Testis (tissue), 3 donors: ENCODE data around the gene YEATS4. TPM values are rescaled to one million over a fixed set of nuclear protein-coding genes. Genes with fewer than 3 reads are reported as not detected.

Source experiments
- DNase-seq: peaks from one replicate; pipeline ENCODE4 v3.0.0-alpha.2; 2019
- H3K27ac ChIP-seq, 2 donors: fragments of 200-600 bp; sonication (generic); one replicate each; pipeline ENCODE4 v1.5.1; 2019
- H3K27me3 ChIP-seq: fragments of 200-600 bp; sonication (generic); one replicate; pipeline ENCODE4 v1.5.1; 2019
- H3K36me3 ChIP-seq: fragments of 200-600 bp; sonication (generic); one replicate; pipeline ENCODE4 v1.5.1; 2017; ENCODE audit warnings: low read depth; ENCODE audit errors: missing control alignments
- H3K4me1 ChIP-seq: fragments of 200-600 bp; sonication (generic); one replicate; pipeline ENCODE4 v1.5.1; 2019
- H3K4me3 ChIP-seq, 2 donors: fragments of 200-600 bp; sonication (generic); one replicate each; pipeline ENCODE4 v1.5.1; 2017 to 2019
- H3K9me3 ChIP-seq: fragments of 200-600 bp; sonication (generic); one replicate; pipeline ENCODE4 v1.5.1; 2017
- POLR2A ChIP-seq: fragments of 450-650 bp; IDR thresholded peaks from one replicate; pipeline ENCODE4 v1.6.1; 2017; ENCODE audit warnings: antibody characterized with exemption, mild to moderate bottlenecking, moderate library complexity
- WGBS, 2 donors: methylation state at CpG; one replicate each; pipeline ENCODE4 v1.1.5; 2018; 5-methylcytosine and 5-hydroxymethylcytosine counted together
- intact Hi-C: fragments of 100-400 bp; cut with DNase I; formaldehyde crosslinking; loops from one replicate; pipeline ENCODE4 v1.15.1; 2023; ENCODE audit warnings: low total_unique reads
- polyA plus RNA-seq: library from polyadenylated mRNA; stranded (reverse); fragments of 350-450 nt; fragmentation: Illumina TruSeq; extraction: RNeasy Lipid Tissue Mini Kit (QIAGEN cat#74804); gene quantifications from one replicate; pipeline ENCODE4 v1.2.3, GENCODE V29; 2014; ENCODE audit warnings: low read depth, low replicate concordance; ENCODE audit not compliant: insufficient read depth
- total RNA-seq, 2 donors: library from RNA; depleted of rRNA; stranded (reverse); fragments of >200 nt; gene quantifications; one replicate each; pipeline ENCODE4 v1.2.3, GENCODE V29; 2016
- TF ChIP-seq, protein P1 (sequence below), 3 experiments: fragments of 450-650 bp in 2 of 3; fragments of 200-600 bp in 1 of 3; sonication (generic) in 1 of 3; IDR thresholded peaks; one replicate each; pipeline ENCODE4 v1.5.1; 2016 to 2019; ENCODE audit warnings: antibody characterized with exemption in 3 of 3, mild to moderate bottlenecking in 2 of 3, moderate library complexity in 1 of 3

YEATS4 gene
- total and polyA plus RNA-seq, 3 donors from 2014 or later: 43.8 to 112 (median 48.4) TPM

DNA sequence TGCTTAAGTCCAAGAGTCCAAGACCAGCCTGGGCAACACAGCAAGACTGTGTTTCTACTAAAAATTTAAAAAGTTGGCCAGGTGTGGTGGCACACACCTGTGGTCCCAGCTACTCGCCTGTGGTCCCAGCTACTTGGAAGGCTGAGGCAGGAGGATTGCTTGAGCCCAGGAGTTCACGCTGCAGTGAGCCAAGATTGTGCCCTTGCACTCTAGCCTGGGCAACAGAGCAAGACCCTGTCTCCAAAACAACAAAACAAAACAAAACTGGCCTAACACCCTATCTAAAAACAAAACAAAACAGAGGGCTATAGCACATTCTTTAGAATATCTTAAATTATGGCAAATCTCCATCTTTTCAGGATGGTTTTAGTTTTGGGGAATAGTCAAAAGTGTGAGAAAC is 14.5 kb upstream of the YEATS4 start:
- H3K36me3 ChIP-seq: no peaks in the 10 kb centered on the region
- H3K27ac ChIP-seq: no peak overlapping the region
- intact Hi-C loops: no loop called here
- no peak overlapping the region for H3K4me3 ChIP-seq
- 94 to 96% methylated on average over 2 of the region's 2 CpGs for WGBS, 2 donors
- no peaks in the 10 kb centered on the region for H3K4me1 ChIP-seq
- no peak for DNase-seq
- H3K27me3 ChIP-seq: no peaks in the 10 kb centered on the region
- no peaks in the 10 kb centered on the region for H3K9me3 ChIP-seq
- TF ChIP-seq, protein P1, sequence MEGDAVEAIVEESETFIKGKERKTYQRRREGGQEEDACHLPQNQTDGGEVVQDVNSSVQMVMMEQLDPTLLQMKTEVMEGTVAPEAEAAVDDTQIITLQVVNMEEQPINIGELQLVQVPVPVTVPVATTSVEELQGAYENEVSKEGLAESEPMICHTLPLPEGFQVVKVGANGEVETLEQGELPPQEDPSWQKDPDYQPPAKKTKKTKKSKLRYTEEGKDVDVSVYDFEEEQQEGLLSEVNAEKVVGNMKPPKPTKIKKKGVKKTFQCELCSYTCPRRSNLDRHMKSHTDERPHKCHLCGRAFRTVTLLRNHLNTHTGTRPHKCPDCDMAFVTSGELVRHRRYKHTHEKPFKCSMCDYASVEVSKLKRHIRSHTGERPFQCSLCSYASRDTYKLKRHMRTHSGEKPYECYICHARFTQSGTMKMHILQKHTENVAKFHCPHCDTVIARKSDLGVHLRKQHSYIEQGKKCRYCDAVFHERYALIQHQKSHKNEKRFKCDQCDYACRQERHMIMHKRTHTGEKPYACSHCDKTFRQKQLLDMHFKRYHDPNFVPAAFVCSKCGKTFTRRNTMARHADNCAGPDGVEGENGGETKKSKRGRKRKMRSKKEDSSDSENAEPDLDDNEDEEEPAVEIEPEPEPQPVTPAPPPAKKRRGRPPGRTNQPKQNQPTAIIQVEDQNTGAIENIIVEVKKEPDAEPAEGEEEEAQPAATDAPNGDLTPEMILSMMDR (IDR thresholded peaks at IDR 0.05): no peak
- no peak for TF ChIP-seq POLR2A

DNA sequence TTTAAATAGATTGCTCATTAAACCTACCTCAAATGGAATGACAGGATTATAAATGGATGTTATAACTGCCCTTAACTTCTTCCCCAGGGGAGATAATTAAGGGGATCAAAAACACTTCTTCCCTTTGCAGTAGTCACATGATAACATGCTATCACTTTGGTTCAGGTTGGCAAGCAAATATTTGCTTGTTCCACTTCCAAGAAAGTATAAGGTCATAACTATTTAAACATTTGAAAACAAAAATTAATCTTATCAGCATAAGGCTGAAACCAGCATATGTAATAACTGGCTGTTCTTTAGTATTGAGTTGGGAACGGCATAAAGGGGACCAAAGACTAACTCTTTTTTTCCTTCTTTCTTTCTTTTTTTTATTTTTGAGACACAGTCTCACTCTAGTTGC is 13.8 kb upstream of the YEATS4 start:
- Histone ChIP-seq H3K4me3 (no peak overlapping the region), H3K9me3 (no peaks in the 10 kb centered on the region), H3K4me1 (no peaks in the 10 kb centered on the region), H3K27ac (no peak overlapping the region), H3K36me3 (no peaks in the 10 kb centered on the region), H3K27me3 (no peaks in the 10 kb centered on the region)
- 24 to 53% methylated on average over 1 of the region's 1 CpG for WGBS, 2 donors
- no peak for DNase-seq
- intact Hi-C loops: no loop called here
- TF ChIP-seq POLR2A: no peak
- TF ChIP-seq, protein P1 (IDR thresholded peaks at IDR 0.05): no peak

DNA sequence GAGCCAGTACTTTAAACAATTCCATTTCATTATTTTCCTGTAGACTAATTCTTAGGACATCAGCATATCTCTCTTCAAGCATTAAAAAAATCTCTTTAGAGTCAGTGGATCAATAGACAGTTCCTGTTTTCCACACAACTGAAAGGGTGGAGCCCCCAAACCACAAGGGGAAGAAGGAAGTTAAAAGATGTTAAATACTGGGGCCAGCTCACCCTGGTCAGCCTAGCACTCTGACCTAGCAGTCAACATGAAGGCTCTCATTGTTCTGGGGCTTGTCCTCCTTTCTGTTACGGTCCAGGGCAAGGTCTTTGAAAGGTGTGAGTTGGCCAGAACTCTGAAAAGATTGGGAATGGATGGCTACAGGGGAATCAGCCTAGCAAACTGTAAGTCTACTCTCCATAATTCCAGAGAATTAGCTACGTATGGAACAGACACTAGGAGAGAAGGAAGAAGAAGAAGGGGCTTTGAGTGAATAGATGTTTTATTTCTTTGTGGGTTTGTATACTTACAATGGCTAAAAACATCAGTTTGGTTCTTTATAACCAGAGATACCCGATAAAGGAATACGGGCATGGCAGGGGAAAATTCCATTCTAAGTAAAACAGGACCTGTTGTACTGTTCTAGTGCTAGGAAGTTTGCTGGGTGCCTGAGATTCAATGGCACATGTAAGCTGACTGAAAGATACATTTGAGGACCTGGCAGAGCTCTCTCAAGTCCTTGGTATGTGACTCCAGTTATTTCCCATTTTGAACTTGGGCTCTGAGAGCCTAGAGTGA is 11.2 kb upstream of the YEATS4 start, which contains the start of gene LYZ:
LYZ (plus strand) TSS at position 220 of the 777 bp plus-strand sequence; CDS start at position 248, 28 bp downstream.
- DNase-seq: no peak
- H3K4me3 ChIP-seq: no peak within 1 kb of the TSS
- H3K27ac ChIP-seq: no peak within 1 kb of the TSS
- no peaks in the 10 kb centered on the region for H3K27me3 ChIP-seq
- TF ChIP-seq, protein P1 (IDR thresholded peaks at IDR 0.05): no peak
- no peak for TF ChIP-seq POLR2A
- intact Hi-C loops: no loop called here
- WGBS, 2 donors: 71 to 87% methylated on average over 4 of the region's 4 CpGs
- H3K36me3 ChIP-seq: no peaks in the 10 kb centered on the region
- no peaks in the 10 kb centered on the region for H3K4me1 ChIP-seq
- no peaks in the 10 kb centered on the region for H3K9me3 ChIP-seq

DNA sequence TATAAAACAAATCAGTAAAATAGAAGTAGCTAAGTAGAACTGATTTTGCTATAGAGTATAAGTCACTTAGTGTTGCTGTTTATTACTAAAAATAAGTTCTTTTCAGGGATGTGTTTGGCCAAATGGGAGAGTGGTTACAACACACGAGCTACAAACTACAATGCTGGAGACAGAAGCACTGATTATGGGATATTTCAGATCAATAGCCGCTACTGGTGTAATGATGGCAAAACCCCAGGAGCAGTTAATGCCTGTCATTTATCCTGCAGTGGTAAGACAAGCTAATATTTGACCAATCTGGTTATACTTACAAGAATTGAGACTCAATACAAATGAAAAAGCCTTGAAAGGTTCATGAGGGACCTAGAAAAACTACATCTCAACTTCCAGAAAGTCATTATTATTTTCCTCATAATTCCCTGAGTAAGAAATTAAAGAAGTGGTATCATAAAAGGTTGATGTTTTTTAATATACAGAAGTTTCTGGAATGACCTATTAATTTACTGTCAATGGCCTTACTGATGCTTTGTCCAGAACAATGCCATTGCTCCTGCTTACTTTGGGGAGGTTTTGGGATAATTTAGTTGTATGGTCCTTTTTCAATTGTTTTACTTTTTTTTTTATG is 9.4 kb upstream of the YEATS4 start:
- Histone ChIP-seq H3K4me3 (no peak overlapping the region), H3K27me3 (no peaks in the 10 kb centered on the region), H3K27ac (no peak overlapping the region), H3K9me3 (no peaks in the 10 kb centered on the region), H3K36me3 (no peaks in the 10 kb centered on the region), H3K4me1 (no peaks in the 10 kb centered on the region)
- intact Hi-C loops: no loop called here
- 87% methylated on average over 2 of the region's 2 CpGs for WGBS, 2 donors
- TF ChIP-seq, protein P1 (IDR thresholded peaks at IDR 0.05): no peak
- no peak for TF ChIP-seq POLR2A
- no peak for DNase-seq
